HL-60 (cell line): Measurements from ENCODE around the gene DGCR8.

Source experiments
- DNase-seq, 2 experiments: peaks; one replicate each; pipeline ENCODE4 v3.0.0-alpha.2; 2010 to 2020; ENCODE audit warnings: low read depth in 1 of 2, low spot score in 1 of 2
- H3K27ac ChIP-seq: fragments of 250-450 bp; sonication (Bioruptor Pico); replicated peaks from 2 replicates; pipeline ENCODE4 v1.5.1; 2020; ENCODE audit warnings: mild to moderate bottlenecking, moderate library complexity
- H3K27me3 ChIP-seq: fragments of 250-450 bp; sonication (Bioruptor Pico); 2 replicates; pipeline ENCODE4 v1.5.1; 2021; ENCODE audit warnings: mild to moderate bottlenecking, moderate library complexity; ENCODE audit not compliant: insufficient read depth, poor library complexity, severe bottlenecking
- H3K4me3 ChIP-seq: replicated peaks from 2 replicates; pipeline ENCODE4 v1.5.1; 2011; ENCODE audit warnings: mild to moderate bottlenecking, control low read depth, low read length; ENCODE audit not compliant: insufficient read depth
- CTCF ChIP-seq: IDR thresholded peaks from one replicate; pipeline ENCODE4 v1.5.1; 2011; ENCODE audit warnings: low read length, control low read depth, inconsistent platforms; ENCODE audit not compliant: insufficient read depth
- GABPA ChIP-seq: IDR thresholded peaks from 2 replicates; pipeline ENCODE4 v1.6.1; 2012; ENCODE audit warnings: low read depth
- POLR2AphosphoS5 ChIP-seq: IDR thresholded peaks from 2 replicates; pipeline ENCODE4 v1.6.1; 2012; ENCODE audit warnings: low read depth
- REST ChIP-seq: IDR thresholded peaks from 2 replicates; pipeline ENCODE4 v1.6.1; 2012; ENCODE audit warnings: low read depth; ENCODE audit not compliant: insufficient replicate concordance
- SPI1 ChIP-seq: IDR thresholded peaks from 2 replicates; pipeline ENCODE4 v1.6.1; 2012; ENCODE audit warnings: low read depth, mild to moderate bottlenecking, borderline replicate concordance

DGCR8 gene

GRCh38 chr22:20062043-20062765, 17.8 kb upstream of the DGCR8 start:
- DNase-seq, result no peak
- TF ChIP-seq POLR2AphosphoS5, result no peak
- TF ChIP-seq REST, result no peak
- TF ChIP-seq SPI1, result no peak
- no peak for TF ChIP-seq GABPA
- no peak for TF ChIP-seq CTCF
- Histone ChIP-seq H3K27ac (no peak overlapping the region), H3K27me3 (no peaks in the 10 kb centered on the region), H3K4me3 (no peak overlapping the region)

GRCh38 chr22:20062766-20063083, 17.3 kb upstream of the DGCR8 start:
- Histone ChIP-seq H3K27ac (no peak overlapping the region), H3K4me3 (no peak overlapping the region), H3K27me3 (no peaks in the 10 kb centered on the region)
- DNase-seq, result no peak
- no peak for TF ChIP-seq GABPA
- TF ChIP-seq POLR2AphosphoS5, result no peak
- no peak for TF ChIP-seq REST
- no peak for TF ChIP-seq SPI1
- TF ChIP-seq CTCF, result no peak

- Histone ChIP-seq H3K27ac (no peak overlapping the region), H3K27me3 (no peaks in the 10 kb centered on the region), H3K4me3 (no peak overlapping the region)
- DNase-seq, result no peak
- no peak for TF ChIP-seq REST
- no peak for TF ChIP-seq POLR2AphosphoS5
- no peak for TF ChIP-seq GABPA
- no peak for TF ChIP-seq SPI1
- no peak for TF ChIP-seq CTCF
These were observed 16.5 kb upstream of the DGCR8 start for GRCh38 chr22:20063271-20064139.
